T-helper 1 cell treated with Interleukin-12 subunit alpha and Interleukin-12 subunit beta and Interleukin-4 antibody, amounts not matched to agents 30 ng/mL and 1 ng/mL, for 36 hours (primary cell): ENCODE data around the gene MRPS18B. TPM values are rescaled to one million over a fixed set of nuclear protein-coding genes. Genes with fewer than 3 reads are reported as not detected.
"Not testable (repeated sequence)": the region's sequence is repeated elsewhere in the genome, so short reads cannot be mapped to it uniquely, and the experiment has no call there.

ENCODE experiments used
- intact Hi-C: fragments of 100-400 bp; cut with micrococcal nuclease; formaldehyde crosslinking; loops from one replicate; pipeline ENCODE4 v1.15.1; 2024
- total RNA-seq: library from RNA; stranded (reverse); gene quantifications from 2 replicates; pipeline ENCODE4 v1.2.3, GENCODE V29; 2022

Gene MRPS18B
- total RNA-seq, 1 donor from 2014 or later, result 37.9 TPM

GRCh38 chr6:30626484-30627366, 9.1 kb downstream of the MRPS18B start, which contains the start of gene ATAT1:
Gene ATAT1, plus strand, starts transcription at chr6:30626874.
- intact Hi-C loops, result loop anchor here (1.0 to 2.0 kb wide), 8 partner anchors 9 to 104 kb away; partner anchors contain the start of genes ABCF1, C6orf136, DHX16 and GNL1

GRCh38 chr6:30635834-30636233, 18.2 kb downstream of the MRPS18B start:
- intact Hi-C loops, result no loop called here

- intact Hi-C loops, result loop anchor here (10.0 kb wide), 1 partner anchor 1554 kb away; the partner anchor contains the start of genes GPSM3 and PBX2
These were observed 22.8 kb downstream of the MRPS18B start for GRCh38 chr6:30640481-30640880.

GRCh38 chr6:30641048-30641447, 23.4 kb downstream of the MRPS18B start:
- intact Hi-C loops, result loop anchor here (10.0 kb wide), 1 partner anchor 1554 kb away; the partner anchor contains the start of genes GPSM3 and PBX2

GRCh38 chr6:30643656-30644055, 26.0 kb downstream of the MRPS18B start:
- intact Hi-C loops, result loop anchor here (10.0 kb wide), 1 partner anchor 1551 kb away; the partner anchor contains the start of genes GPSM3 and PBX2

- intact Hi-C loops, result loop anchor here (10.0 kb wide), 1 partner anchor 1550 kb away; the partner anchor contains the start of genes GPSM3 and PBX2
These were observed 27.1 kb downstream of the MRPS18B start for GRCh38 chr6:30644769-30645168.

GRCh38 chr6:30645989-30646388, 28.3 kb downstream of the MRPS18B start:
- intact Hi-C loops, result loop anchor here (10.0 kb wide), 1 partner anchor 1549 kb away; the partner anchor contains the start of genes GPSM3 and PBX2

- intact Hi-C loops, result loop anchor here (1.0 to 10.0 kb wide), 10 partner anchors 20 to 1548 kb away; partner anchors contain the start of genes ABCF1, ATAT1, GPSM3 and GTF2H4
These were observed 29.0 kb downstream of the MRPS18B start, which contains the start of gene C6orf136 for GRCh38 chr6:30646450-30647241. Gene C6orf136, plus strand, starts transcription at chr6:30647133. Its CDS starts 99 bp downstream, at chr6:30647232.

GRCh38 chr6:30647242-30648116, 29.8 kb downstream of the MRPS18B start:
- intact Hi-C loops, result loop anchor here (1.0 to 10.0 kb wide), 10 partner anchors 21 to 1547 kb away; partner anchors contain the start of genes ABCF1, ATAT1, GPSM3 and GTF2H4

GRCh38 chr6:30651143-30651542, 33.5 kb downstream of the MRPS18B start:
- intact Hi-C loops, result no loop called here

- intact Hi-C loops, result no loop called here
These were observed 37.4 kb downstream of the MRPS18B start for GRCh38 chr6:30654798-30655742.

- intact Hi-C loops, result no loop called here
These were observed 38.1 kb downstream of the MRPS18B start for GRCh38 chr6:30655743-30656094.

GRCh38 chr6:30656513-30656912, 38.9 kb downstream of the MRPS18B start:
- intact Hi-C loops, result no loop called here

GRCh38 chr6:30657454-30657853, 39.8 kb downstream of the MRPS18B start:
- intact Hi-C loops, result no loop called here

GRCh38 chr6:30657922-30658321, 40.3 kb downstream of the MRPS18B start:
- intact Hi-C loops, result not testable (repeated sequence)

GRCh38 chr6:30664994-30665767, 47.5 kb downstream of the MRPS18B start:
- intact Hi-C loops, result no loop called here

GRCh38 chr6:30666300-30666699, 48.7 kb downstream of the MRPS18B start:
- intact Hi-C loops, result not testable (repeated sequence)
